Neural cell (in vitro differentiated cells): ENCODE data around the gene PTPN22. TPM values are rescaled to one million over a fixed set of nuclear protein-coding genes. Genes with fewer than 3 reads are reported as not detected.

Experiments used
- H2AFZ ChIP-seq: fragments of 200-600, 300-800 bp; sonication (generic), shearing (Covaris generic); 2 replicates; pipeline ENCODE4 v1.6.0; 2014; ENCODE audit warnings: low read depth, mild to moderate bottlenecking, antibody characterized with exemption, low read length, moderate library complexity
- H3F3A ChIP-seq: fragments of 200-600 bp; shearing (Covaris generic); 2 replicates; pipeline ENCODE4 v1.6.1; 2016; ENCODE audit warnings: mild to moderate bottlenecking, moderate library complexity, mixed read lengths, antibody characterized with exemption, low read length; ENCODE audit not compliant: insufficient read depth, poor library complexity, severe bottlenecking
- H3K27ac ChIP-seq: fragments of 200-600, 300-800 bp; sonication (generic), shearing (Covaris generic); 2 replicates; pipeline ENCODE4 v1.5.1; 2014; ENCODE audit warnings: mild to moderate bottlenecking, low read length, moderate library complexity
- H3K27me3 ChIP-seq: fragments of 300-800, 200-600 bp; sonication (generic), shearing (Covaris generic); 2 replicates; pipeline ENCODE4 v1.6.0; 2014; ENCODE audit warnings: mild to moderate bottlenecking, low read depth, low read length, moderate library complexity; ENCODE audit not compliant: insufficient read depth
- H3K36me3 ChIP-seq: fragments of 300-800, 200-600 bp; sonication (generic), shearing (Covaris generic); 2 replicates; pipeline ENCODE4 v1.5.1; 2014; ENCODE audit warnings: mild to moderate bottlenecking, antibody characterized with exemption, low read length, moderate library complexity; ENCODE audit not compliant: insufficient read depth
- H3K4me2 ChIP-seq: fragments of 300-800, 200-600 bp; sonication (generic), shearing (Covaris generic); 2 replicates; pipeline ENCODE4 v1.6.0; 2014; ENCODE audit warnings: mild to moderate bottlenecking, low read length
- H3K4me3 ChIP-seq: fragments of 300-800, 200-600 bp; sonication (generic), shearing (Covaris generic); 2 replicates; pipeline ENCODE4 v1.5.1; 2014; ENCODE audit warnings: mild to moderate bottlenecking, low read length, moderate library complexity
- H3K79me2 ChIP-seq: fragments of 200-600 bp; shearing (Covaris generic); replicated peaks from 2 replicates; pipeline ENCODE4 v1.6.0; 2014; ENCODE audit warnings: mild to moderate bottlenecking, low read length, moderate library complexity; ENCODE audit not compliant: insufficient read depth
- H3K9ac ChIP-seq: fragments of 300-800, 200-600 bp; sonication (generic), shearing (Covaris generic); 2 replicates; pipeline ENCODE4 v1.6.1; 2016; ENCODE audit warnings: mild to moderate bottlenecking, low read length, mixed read lengths
- H3K9me2 ChIP-seq: fragments of 200-600 bp; shearing (Covaris generic); 2 replicates; pipeline ENCODE4 v1.6.1; 2016; ENCODE audit warnings: mild to moderate bottlenecking, low read length, mixed read lengths; ENCODE audit not compliant: insufficient read depth
- H3K9me3 ChIP-seq: fragments of 200-600, 300-800 bp; sonication (generic), shearing (Covaris generic); 2 replicates; pipeline ENCODE4 v1.6.1; 2016; ENCODE audit warnings: mild to moderate bottlenecking, mixed run types, low read length, moderate library complexity, mixed read lengths
- H4K20me1 ChIP-seq: fragments of 200-600 bp; shearing (Covaris generic); 2 replicates; pipeline ENCODE4 v1.6.1; 2016; ENCODE audit warnings: mild to moderate bottlenecking, mixed run types; ENCODE audit not compliant: insufficient read depth
- EP300 ChIP-seq: fragments of 450-650 bp; conservative IDR thresholded peaks from 2 replicates; pipeline ENCODE4 v1.6.1; 2014; ENCODE audit warnings: antibody characterized with exemption, mild to moderate bottlenecking, moderate library complexity; ENCODE audit not compliant: poor library complexity, severe bottlenecking
- EZH2 ChIP-seq: fragments of 200-600, 300-800 bp; shearing (Covaris generic), sonication (generic); IDR thresholded peaks from 2 replicates; pipeline ENCODE4 v1.6.1; 2014; ENCODE audit warnings: antibody characterized with exemption, low read length, borderline replicate concordance, mild to moderate bottlenecking; ENCODE audit not compliant: insufficient read depth, poor library complexity, severe bottlenecking
- MXI1 ChIP-seq: fragments of 450-650 bp; conservative IDR thresholded peaks from 2 replicates; pipeline ENCODE4 v1.6.1; 2014; ENCODE audit warnings: antibody characterized with exemption, mild to moderate bottlenecking; ENCODE audit not compliant: poor library complexity, severe bottlenecking
- POLR2AphosphoS5 ChIP-seq: IDR thresholded peaks from 2 replicates; pipeline ENCODE4 v1.6.1; 2012
- RAD21 ChIP-seq: fragments of 450-650 bp; conservative IDR thresholded peaks from 2 replicates; pipeline ENCODE4 v1.6.1; 2014; ENCODE audit warnings: antibody characterized with exemption, mild to moderate bottlenecking, moderate library complexity
- REST ChIP-seq: IDR thresholded peaks from 2 replicates; pipeline ENCODE4 v1.6.1; 2012; ENCODE audit warnings: borderline replicate concordance
- SMC3 ChIP-seq: fragments of 450-650 bp; conservative IDR thresholded peaks from 2 replicates; pipeline ENCODE4 v1.6.1; 2014; ENCODE audit warnings: antibody characterized with exemption, mild to moderate bottlenecking, moderate library complexity; ENCODE audit not compliant: poor library complexity
- TAF1 ChIP-seq: IDR thresholded peaks from 2 replicates; pipeline ENCODE4 v1.6.1; 2012; ENCODE audit warnings: low read depth
- polyA plus RNA-seq: library from polyadenylated mRNA; depleted of rRNA; stranded (reverse); fragments of >200 nt; gene quantifications from 2 replicates; pipeline ENCODE4 v1.2.3, GENCODE V29; 2014

The PTPN22 gene
- polyA plus RNA-seq, 1 donor from 2014 or later, result 0.92 TPM

- Histone ChIP-seq H3K9me2 (no peaks in the 10 kb centered on the region), H3K79me2 (no peaks in the 10 kb centered on the region), H3K9ac (no peak overlapping the region), H3K9me3 (no peaks in the 10 kb centered on the region), H3K36me3 (no peaks in the 10 kb centered on the region), H4K20me1 (no peaks in the 10 kb centered on the region), H3K4me3 (no peak overlapping the region), H3F3A (no peaks in the 10 kb centered on the region), H3K4me2 (no peak overlapping the region), H3K27ac (no peak overlapping the region), H3K27me3 (no peaks in the 10 kb centered on the region), H2AFZ (no peak overlapping the region)
- TF ChIP-seq EP300 (no peak), MXI1 (no peak), REST (no peak), POLR2AphosphoS5 (no peak), RAD21 (no peak)
Observed at GRCh38 chr1:113875714-113876113, 4.2 kb upstream of the PTPN22 start.

- Histone ChIP-seq H3K4me3 (no peak overlapping the region), H3F3A (no peaks in the 10 kb centered on the region), H4K20me1 (no peaks in the 10 kb centered on the region), H3K9me2 (no peaks in the 10 kb centered on the region), H3K4me2 (no peak overlapping the region), H3K27ac (no peak overlapping the region), H3K9me3 (no peaks in the 10 kb centered on the region), H2AFZ (no peak overlapping the region), H3K9ac (no peak overlapping the region), H3K36me3 (no peaks in the 10 kb centered on the region), H3K79me2 (no peaks in the 10 kb centered on the region), H3K27me3 (no peaks in the 10 kb centered on the region)
- TF ChIP-seq EZH2, result no peak
- TF ChIP-seq REST, result no peak
- TF ChIP-seq SMC3, result no peak
- TF ChIP-seq TAF1, result no peak
Observed at GRCh38 chr1:113874012-113874879, 2.7 kb upstream of the PTPN22 start.
